ENCODE results near the gene HOXB1.

The HOXB1 gene

DNA sequence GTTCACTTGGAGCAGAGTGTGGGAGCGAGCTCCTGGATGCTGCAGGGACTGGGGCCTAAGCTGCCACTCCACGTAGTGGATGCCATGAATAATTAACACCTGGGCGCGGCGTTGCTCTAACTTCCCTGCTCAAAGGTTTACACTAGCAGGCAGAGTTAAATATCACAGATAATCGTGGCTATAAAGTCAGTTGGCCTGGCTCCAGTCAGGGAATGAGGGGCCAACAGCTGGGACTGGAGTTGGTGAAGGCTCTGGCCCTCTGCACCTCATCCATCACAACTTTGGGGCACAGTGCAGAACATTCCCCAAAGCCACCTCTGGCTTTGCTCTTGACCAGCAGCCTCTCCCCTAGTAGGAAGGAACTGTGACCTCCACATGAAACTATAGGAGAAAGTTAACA is 36.4 kb upstream of the HOXB1 start:
- DNase-seq: no peak

- DNase-seq: no peak
Observed at GRCh38 chr17:48566717-48567116, 35.9 kb upstream of the HOXB1 start.

GRCh38 chr17:48565925-48566710 is 35.3 kb upstream of the HOXB1 start:
- DNase-seq: no peak

GRCh38 chr17:48565022-48565554 is 34.3 kb upstream of the HOXB1 start:
- no peak for DNase-seq

DNA sequence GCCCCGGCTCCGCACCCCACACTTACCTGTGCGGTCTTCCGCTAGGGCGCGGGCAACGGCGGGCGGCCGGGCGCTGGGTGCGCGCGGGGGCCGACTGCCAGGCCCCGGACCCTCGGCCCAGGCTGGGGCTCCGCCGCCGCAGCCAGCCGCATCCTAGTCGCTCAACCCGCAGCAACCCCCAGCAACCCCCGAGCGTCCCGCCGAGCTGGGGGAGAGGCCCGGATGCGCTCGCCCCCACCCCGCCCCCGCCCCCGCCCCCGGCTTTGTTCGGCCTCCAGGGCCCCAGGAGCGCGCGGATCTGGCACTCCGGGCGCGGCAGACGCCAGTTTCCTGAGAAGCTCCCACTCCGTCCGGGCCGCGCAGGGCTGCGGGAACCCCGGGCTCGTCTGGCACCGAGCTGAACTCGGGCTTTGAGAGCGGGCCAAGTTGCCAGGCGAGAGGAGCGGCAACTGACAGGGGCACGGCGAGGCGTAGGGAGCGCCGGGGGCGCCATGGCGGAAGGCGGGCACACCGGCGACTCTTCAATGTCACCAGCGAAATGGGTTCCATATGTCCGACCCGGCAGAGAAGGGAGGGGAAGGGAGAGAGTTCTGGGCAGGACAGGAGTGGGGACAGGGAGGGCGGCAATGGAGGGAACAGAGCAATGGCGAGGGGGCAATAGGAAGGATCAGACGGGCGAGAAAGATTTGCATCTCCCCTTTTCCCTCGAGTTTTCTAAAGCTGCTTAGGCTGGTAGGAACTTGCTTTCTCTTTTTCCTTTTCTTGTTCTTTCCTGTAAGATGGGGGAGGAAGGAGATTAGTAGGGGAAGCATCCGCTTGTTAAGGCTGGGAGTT is 33.6 kb upstream of the HOXB1 start:
- DNase-seq: no peak

GRCh38 chr17:48563867-48564187 is 33.0 kb upstream of the HOXB1 start:
- DNase-seq: no peak

GRCh38 chr17:48563385-48563838 is 32.6 kb upstream of the HOXB1 start:
- DNase-seq: no peak

DNA sequence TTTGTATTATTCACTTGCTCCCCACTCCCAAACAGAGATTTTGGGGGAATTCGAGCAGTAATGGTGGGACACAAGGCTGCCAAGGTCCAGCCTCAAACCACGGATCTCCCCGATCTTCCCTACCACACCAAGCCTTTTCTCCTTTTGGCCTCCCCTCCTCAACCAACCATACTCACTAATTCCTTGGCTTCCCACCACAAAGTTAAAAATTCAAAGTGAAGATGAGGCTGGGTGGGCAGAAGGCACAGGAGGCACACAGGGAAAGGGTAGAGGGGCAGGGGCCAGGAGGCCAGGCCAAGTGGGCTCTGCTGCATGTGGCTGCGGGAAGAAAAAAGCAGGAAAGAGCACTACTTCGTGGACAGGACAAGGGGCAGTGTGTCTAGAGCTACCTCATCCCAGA is 32.1 kb upstream of the HOXB1 start:
- no peak for DNase-seq

DNA sequence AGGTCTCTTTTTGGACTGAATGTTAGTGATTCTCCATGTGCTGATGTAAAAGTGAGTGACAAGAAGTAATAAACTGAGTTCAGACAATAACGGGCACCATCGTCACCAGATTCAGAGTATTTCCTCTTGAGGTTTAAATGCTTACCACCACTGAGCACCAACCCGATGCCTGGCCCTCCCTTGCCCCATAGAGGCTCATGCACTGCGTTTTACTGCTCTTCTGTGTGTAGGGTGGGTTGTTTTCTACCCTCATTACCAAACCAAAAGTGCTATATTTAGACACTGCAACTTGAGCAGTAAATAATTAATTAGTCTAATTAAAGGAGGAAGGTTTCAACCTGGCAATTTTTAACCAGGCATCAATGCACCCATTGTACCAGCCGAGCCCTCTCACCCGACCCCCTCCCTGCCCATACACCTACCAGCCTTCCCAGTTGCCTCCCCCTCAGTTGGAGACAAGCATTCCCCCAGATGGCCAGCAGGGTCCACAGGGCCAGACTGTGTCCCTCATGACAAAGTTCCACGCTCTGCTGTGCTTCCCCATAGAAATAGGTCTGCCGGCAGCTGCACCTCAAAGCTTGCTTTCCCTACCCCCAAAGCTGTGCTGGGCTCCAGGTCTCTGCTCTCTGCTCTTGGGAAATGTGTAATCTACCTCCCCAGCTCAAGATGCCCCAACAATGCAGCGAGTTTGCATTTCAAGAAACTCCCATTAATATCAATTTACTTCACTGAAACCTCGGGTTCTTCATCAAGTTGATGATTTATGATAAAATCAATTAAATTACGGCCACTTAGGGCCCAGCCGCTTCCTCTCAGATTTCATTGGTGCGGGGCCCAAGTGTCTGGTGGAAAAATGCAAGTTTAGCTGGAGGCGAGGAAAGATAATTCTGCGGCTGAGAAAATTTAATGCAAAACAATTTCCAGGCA is 31.3 kb upstream of the HOXB1 start:
- no peak for DNase-seq

- DNase-seq: no peak
Observed at GRCh38 chr17:48559840-48560817, 29.3 kb upstream of the HOXB1 start.

DNA sequence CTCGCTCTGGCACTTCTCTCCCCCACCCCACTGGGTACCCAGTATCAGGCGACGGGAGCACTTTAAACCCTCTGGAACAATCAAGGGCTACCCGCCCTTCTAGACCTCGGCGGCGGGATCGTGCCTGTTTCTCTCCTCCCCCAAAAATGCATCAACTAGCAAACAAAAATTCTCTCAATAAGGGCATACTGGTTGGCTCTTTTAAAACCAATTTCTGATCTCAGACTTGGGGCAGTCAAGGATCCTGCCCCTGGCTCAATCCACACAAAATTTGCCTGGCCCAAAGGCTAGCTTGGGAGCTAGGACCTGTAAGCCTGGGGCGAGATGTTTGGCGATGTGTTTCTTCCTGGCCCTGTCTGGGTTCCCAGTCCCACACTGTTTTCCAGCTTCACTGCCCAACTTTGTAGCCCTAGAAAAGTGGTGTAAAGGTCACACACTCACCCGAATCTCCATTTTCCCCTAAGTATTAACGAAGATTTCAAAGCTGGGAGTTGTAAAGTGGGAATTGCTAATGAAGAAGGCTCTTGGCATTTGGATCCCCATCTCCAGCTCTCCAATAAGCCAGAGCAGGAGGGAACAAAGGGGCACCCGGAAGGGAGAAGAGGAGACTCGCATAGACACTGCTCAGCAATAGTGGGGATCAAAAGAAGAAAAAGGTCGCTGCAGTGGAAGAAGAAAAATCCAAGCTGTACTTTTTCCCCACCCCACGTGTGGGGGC is 28.5 kb upstream of the HOXB1 start:
- no peak for DNase-seq

- no peak for DNase-seq
Observed at GRCh38 chr17:48558831-48559121, 28.0 kb upstream of the HOXB1 start.

- no peak for DNase-seq
Observed at GRCh38 chr17:48558057-48558830, 27.4 kb upstream of the HOXB1 start.

- DNase-seq: no peak
Observed at GRCh38 chr17:48556576-48557401, 26.0 kb upstream of the HOXB1 start.

DNA sequence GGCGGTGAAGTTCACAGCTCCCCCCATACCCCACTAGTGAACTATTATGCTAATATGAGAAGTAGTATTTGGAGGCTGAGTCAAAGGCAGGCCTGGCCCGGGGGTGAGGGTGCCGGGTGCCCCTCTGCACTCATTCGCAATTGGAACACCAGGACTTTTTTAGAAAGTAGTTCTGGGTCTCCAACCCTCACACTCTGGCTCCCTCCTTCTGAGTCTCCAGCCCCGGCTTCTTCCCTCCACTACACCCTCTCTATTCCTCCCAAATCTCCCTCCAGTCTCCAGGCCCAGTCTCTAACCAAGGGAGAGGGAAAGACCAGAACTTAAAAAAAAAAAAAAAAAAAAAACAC is 25.4 kb upstream of the HOXB1 start:
- no peak for DNase-seq

GRCh38 chr17:48555258-48556228 is 24.7 kb upstream of the HOXB1 start:
- no peak for DNase-seq

DNA sequence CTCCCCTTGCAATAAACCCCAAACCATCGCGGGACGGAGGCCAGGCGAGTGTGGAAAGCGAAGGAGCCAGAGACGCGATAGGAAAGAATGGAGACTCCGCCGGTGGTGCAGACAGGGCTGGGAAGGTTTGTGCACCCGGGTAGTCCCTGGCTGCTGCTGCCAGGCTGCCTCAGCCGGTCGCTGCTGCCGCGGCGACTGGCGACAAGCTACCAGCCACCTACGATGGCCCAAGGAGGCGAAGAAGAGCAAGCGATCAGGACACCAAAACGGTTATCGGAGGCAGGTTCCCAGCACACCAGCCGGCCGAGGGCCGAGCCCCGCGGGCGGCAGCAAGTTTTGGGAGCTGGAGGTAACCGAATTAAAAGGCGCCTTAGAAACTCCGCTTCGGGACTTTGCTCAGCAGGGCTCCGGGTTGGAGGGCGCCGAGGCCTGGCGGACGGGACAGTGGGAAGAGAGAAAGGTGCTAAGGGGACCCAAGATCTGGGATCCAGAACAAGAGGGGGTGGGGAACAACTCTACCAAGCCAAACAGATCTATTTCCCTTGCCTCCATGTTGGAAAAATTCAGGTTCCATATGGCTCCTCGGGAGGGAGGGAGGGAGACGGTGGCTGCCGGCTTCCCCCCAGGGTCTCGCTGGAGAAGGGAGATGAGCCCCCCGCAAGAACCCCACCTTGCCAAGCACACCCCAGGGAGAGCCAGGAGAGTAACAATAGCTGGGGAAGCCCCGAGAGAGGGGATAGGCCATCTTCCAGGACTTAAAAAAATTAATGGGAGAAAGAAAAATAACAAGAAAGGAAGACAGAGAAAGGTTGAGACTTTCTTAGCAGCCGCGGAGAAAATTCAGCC is 23.8 kb upstream of the HOXB1 start:
- no peak for DNase-seq
